D341Med (cell line): ENCODE data around the gene CEACAM20.
A peak's percentile ranks its signal among the peaks of the same experiment; 100 is the strongest.
"Not testable (repeated sequence)": the region's sequence is repeated elsewhere in the genome, so short reads cannot be mapped to it uniquely, and the experiment has no call there.

Experiments used
- DNase-seq: peaks from one replicate; pipeline ENCODE4 v3.0.0; 2012; ENCODE audit warnings: low spot score

The CEACAM20 gene

DNA sequence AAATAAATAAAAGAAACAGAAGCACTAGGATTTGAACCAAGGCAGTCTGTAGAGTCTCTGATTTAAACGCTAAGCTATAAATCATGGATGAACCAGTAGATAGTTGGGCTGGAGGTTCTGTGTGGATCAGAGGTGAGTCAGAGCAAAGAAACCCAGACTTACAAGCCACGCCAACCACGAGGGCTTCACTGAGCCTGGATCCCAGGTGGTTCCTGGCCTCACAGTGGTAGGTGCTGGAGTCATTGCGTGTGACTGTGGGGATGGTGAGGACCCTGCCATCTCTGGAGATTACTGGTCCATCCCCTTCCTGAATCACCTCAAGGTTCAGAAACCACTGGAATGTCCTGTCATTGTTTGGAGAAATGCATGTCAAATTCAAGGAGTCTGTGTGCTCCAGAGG lies 19.3 kb upstream of the CEACAM20 start:
- DNase-seq, result no peak

DNA sequence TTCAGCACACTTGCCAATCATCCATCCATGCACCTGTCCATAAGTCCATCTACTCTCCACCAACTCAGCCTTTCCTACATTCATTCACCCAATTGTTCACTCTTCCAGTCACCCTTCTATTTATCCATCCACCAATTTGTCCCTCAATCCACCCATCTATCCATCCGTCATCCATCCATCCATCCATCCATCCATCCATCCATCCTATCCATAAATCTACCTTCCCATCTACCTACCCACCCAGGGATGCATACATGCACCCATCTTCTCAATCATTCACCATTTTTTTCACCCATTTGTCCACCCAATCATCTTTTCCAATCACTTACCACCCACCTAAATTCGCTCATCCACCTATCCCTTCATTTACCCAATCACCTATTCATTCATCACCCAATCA lies 14.6 kb upstream of the CEACAM20 start:
- no peak for DNase-seq

DNA sequence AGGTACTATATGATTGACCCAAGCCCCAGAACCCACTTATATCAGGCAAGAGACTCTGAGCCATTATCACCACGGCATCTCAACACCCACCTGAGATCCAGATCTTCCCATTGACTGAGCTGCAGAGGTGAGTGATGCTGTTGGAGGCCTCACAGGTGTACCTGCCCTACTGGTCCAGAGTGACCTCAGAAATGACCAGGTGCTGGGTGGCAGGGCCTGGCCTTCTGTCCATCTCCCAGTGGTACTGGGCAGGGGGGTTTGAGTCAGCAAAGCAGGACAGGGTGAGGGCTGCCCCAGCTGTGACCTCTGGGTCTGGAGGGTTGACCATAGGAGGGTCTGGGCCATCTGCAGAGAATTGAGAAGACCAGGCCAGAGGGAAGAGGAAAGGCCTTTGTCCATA lies 13.2 kb upstream of the CEACAM20 start:
- DNase-seq, result no peak

DNA sequence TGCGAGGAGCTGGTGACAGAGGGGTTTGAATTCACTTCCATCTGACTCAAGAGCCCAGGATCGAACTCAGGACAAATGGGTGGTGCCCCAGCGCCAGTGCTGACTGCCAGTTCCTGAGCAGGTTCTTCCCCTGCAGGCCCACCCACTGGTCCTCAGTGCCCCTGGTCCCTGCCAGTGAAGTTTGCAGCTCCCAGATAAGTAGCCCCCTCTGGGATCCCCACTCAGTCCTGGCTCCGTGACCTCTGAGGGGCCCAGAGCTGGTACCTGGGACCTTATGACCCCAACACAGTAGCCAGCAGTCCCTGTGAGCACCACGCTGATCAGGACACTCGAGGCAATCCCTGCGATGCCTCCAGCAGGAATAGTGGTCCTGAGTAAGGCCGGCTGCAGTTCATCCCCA lies 11.3 kb upstream of the CEACAM20 start:
- DNase-seq, result no peak

DNA sequence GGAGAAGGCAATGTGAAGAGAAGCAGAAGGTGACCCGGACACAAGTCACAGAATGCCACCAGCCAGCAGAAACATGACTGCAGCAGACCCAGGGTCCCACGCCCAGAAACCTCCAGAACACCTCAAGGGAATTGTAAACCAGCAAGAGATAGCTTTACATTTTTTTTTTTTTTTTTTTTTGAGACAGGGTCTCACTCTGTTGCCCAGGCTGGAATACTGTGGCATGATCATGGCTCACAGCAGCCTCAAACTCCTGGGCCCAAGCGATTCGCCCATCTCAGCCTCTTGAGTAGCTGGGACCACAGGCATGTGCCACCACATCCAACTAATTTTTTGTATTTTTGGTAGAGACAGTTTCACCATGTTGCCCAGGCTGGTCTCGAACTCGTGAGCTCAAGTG lies 10.5 kb upstream of the CEACAM20 start:
- no peak for DNase-seq

DNA sequence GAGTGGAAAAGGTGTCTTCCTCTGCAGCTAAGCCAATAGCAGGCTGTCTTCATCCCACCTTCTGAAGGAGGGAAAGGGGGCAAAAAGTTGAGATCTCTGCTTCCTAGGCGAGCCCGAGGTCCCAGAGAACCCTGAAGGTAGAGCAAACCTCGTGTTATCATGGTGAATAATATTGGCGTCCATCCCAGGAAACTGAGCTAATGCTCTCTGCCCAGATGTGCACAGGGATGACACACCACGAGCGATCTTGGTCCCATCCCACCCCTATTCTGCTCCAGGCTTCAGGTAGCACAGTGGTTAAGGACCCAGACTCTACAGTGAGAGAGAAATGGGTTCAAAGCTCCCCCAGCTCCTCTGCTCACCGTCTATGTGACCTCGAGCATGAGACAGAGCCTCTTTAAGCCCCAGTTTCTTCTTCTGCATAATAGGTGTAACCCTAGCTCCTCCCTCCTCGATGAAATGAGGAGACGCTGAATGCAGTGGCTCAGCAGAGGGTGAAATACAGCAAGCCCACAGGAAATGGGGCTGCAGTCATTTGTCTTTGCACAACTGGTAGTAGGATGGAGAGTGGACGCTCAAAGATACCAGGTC lies 9.9 kb upstream of the CEACAM20 start:
- DNase-seq, result no peak

DNA sequence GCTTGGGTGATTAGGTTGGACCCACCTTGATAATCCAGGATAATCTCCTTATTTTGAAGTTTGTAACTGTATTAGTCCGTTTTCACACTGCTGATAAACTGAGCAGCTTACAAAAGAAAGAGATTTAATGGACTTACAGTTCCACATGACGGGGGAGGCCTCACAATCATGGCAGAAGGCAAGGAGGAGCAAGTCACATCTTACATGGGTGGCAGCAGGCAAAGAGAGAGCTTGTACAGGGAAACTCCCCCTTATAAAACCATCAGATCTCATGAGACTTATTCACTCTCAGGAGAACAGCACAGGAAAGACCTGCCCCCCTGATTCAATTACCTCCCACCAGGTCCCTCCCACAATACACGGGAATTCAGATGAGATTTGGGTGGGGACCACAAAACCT lies 5.9 kb upstream of the CEACAM20 start:
- not testable (repeated sequence) for DNase-seq

DNA sequence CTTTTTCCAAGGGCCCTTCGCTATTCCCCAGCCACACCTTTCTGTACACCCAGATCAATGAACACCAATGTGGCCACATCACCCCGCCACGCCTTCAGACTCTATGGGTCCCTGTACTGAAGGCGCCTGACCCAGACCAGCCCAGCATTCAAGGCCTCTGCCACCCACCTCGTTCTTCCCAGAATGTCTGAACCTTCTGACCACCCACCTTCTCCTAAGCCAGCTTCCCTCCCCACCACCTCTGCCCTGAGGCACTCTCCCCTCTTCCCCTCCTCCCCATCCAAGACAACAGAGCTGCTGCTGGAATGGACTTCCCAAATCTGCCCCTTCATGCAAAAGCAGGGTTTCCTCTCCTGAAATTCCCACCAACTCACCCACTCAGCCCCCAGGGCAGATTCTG lies 3.3 kb upstream of the CEACAM20 start:
- no peak for DNase-seq

DNA sequence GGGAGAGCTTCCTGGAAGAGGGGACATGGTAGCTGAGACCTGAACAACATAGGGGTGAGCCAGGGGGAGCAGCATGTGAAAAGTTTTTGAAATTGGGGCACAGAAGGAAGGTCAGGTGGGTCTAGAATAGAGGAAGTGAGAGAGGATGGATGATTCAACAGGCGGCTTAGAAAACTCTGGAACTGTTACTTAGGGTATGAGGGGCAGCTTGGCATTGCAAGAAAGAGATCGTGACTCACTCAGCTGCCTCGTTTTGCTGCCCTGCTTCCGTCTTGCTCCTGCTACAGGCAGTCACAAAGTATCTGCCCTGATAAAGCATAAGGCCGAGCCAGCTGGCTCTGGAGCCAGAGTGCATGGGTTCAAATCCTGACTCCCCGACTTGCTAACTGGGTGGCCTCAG lies 1.3 kb upstream of the CEACAM20 start:
- no peak for DNase-seq

DNA sequence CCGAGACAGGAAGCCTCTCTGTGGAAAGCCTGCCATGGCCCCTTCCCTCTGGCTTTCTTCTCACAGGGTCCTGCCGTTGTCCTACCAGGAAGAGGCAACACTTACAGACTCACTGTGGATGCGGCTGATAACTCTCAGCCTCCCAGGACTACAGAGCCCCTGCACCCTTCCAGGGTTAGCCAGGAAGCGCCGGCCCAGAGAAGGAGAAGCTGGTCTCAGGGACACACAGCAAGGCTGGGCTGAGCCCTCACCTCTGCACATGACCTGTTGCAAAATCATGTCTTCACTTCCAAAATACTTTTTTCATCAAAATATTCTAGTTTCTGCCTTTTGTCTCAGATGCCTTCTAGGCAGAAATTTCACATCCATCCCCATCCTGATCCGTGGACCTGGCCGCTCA lies 1.9 kb downstream of the CEACAM20 start:
- no peak for DNase-seq

DNA sequence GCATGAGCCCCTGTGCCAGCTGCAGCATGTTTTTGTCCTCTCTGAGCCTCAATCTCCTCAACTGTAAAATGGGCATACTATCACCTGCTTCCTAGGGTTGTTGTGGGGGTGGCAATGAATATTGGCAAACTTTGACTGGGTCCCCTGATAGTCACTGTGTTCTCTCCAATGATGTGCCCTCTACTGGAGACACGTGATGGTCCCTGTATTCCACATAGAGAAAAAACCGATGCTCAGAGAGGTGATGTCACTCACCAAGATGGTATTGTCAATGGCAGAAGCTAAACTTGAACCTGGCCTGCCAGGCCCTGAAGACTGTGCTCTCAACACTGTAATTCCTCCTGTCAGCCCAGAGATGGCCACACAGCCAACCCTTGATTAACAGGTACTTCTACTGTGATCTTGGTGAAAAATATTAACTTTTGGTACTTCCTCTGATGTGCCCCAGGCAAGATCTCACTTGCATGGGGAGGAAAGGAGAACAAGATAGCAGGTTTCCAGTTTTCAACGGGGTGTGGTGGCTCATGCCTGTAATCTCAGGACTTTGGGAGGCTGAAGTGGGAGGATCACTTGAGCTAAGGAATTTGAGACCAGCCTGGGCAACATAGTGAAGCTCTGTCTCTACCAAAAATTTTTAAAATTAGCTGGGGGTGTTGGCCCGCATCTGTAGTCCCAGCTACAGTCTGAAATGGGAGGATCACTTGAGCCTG lies 3.6 kb downstream of the CEACAM20 start:
- no peak for DNase-seq

DNA sequence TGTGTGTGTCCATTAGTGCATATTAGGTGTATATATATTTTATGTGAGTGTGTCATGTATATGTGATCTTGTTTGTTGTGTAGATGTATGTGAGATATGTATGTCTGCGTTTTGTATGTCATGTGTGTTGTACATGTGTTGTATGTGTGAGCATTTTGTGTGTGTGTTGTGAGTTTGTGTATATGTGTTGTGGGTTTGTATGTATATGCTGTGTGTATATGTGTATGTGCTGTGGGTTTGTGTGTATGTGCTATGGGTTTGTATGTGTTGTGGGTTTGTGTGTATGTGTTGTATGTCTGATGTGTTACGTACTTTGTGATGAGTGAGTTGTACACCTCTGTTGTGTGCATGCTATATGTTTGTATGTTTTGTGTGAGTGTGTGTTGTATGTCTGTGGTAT lies 8.1 kb downstream of the CEACAM20 start:
- DNase-seq, result no peak

DNA sequence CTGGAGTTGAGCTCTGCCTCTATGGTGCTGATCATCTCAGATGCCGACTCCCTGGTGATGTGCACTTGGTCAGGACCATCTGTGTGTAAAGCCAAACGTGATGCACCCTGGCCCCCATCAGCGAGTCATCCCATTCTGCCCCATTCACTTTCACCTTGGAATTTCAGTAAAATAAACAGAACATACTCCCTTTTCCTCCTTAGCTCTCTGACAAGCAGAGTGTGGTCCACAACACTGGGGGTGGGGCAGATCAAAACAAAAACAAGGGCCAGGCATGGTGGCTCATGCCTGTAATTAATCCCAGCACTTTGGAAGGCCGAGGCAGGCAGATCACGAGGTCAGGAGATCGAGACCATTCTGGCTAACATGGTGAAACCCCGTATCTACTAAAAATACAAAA lies 12.3 kb downstream of the CEACAM20 start:
- no peak for DNase-seq

DNA sequence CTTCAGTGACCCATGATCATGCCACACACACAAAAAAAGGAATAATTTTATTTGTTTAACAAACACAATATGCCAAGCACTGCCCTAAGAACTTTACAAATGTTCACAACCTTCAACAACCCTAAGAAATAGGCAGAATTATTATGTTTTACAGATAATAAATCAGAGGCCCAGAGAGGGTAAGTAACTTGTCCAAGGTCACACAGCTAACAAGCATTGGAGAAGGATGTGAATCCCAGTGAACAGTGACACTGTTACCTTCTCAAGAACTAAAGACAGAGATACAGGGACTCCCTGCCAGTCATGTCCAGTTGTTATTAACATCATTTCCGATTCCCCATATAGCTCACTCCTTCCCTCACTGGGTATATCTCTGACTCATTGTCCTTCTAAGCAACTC lies 13.6 kb downstream of the CEACAM20 start:
- no peak for DNase-seq

DNA sequence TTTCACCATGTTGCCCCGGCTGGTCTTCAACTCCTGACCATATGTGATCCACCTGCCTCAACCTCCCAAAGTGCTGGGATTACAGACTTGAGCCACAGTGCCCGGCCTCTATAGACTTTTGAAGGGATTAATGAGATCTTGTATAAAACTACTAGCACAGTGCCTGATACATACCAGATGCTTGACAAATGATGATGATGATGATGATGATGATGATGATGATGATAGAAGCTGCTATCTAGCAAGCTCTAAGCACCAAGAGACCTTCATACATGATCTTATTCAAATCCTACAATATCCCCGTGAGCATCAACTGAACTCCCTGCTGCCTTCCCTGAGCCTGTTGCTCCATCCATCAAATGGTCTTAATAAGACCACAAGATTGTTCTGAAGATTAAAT lies 14.4 kb downstream of the CEACAM20 start:
- no peak for DNase-seq

DNA sequence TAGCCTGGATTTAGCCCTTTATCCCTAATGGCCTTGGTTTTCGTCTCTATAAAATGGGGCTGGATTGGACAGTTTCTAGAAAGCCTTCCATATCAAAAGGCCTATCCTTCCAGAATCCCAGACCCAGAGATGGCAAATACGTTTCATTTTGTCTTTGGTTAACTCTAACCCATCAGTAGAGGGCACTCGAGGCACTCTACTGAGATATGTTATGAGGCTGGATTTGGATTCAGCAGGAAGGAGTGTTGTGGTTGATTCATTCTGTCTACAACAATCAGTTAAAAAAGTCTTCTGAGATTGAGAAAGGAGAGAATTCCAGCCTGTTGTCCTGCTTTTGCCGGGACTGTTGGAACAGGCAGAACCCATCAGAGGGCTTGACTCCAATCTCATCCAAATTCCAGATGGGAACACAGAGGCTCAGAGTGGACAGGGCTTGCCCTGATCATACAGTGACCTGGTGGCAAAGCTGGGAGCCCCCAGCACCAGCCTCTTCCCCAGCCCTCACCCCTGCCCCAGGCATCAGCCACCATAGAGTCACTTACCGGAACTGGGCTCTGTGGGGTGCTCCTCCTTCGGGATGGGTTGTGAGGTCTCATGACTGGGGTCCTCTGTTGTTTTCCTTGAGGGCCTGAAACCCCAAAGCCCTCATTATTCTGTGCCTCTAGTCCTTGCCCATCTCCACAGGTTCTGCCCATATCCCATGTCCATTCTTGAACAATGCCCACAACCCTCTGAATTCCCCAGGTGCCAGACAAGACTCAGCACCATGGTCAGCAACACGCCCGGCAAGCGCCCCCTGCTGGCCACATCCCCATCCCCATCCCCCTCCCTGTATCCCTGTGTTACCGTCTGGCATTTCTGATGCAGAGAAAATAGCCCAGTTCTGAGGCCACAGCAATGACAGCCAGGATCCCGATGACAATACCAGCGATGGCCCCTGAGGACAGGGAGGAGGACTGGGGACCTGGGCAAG lies 16.9 kb downstream of the CEACAM20 start:
- DNase-seq, result peak; percentile 72

DNA sequence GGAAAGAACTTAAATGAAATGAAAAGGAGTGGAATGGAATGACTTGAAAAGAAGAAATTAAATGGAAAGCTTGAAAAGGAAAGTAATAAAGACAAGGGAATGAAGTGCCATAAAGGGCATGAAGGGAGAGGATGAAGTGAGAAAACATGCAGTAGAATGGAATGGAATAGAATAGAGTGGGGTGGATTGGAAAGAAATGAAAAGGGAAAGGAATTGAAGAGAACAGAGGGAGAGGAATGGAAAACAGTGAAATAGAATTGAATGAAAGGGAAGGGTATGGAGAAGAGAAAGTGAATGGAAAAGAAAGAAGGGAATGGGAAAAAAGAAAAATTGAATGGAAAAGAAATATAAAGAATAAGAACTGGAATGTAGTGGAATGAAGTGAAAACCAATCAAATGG lies 20.0 kb downstream of the CEACAM20 start:
- DNase-seq, result no peak

DNA sequence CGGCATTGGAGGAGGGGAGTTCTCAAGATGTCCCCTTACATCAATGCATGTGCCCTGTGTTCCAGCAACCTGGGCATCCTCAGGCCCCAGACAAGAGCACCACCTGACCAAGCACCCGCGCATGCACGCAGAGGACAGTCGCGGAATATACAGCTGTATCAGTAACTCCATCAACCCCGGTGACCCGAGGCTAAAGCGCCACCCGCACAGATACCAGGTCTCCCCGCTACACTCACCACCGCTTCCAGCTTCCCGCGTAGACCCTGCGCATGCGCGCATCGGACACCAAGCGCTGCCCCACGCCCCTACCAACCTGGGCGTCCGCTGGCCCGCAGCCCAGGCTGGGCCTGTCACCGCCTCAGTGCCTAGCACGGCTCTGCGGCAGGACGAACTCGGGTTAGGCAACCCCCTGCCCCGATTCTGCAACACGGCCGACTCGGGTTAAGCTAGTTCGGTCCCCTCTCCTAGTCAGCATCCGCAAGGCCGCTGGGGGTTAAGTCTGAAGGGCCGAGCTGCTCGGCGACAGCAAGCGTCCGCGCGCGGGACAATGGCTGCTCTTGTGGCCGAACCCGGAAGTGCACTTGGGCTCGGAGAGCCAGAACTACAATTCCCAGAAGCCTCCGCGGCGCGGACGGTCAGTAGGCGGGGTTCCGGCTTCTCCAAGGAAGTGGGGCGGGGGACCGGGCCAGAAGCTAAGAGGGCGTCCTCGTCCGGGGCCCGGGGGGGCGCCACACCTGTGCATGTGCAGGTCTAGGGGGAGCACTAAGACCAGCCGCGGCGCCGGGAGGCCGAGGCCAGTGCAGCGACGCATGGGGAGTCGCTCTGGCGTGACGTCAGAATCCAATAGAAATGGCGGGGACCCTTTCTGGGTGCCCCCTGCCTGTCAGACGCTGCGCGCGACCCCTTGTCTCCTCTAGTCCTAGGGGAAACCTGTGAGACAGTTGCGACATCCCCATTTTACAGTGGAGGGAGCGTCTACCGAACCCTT lies 29.2 kb downstream of the CEACAM20 start, which contains the start of gene ZNF180:
Gene ZNF180 (minus strand): TSS at position 561 of the 988 bp plus-strand sequence. CDS start 3,188 bp downstream, outside the sequence.
- DNase-seq, result peak; percentile 95

DNA sequence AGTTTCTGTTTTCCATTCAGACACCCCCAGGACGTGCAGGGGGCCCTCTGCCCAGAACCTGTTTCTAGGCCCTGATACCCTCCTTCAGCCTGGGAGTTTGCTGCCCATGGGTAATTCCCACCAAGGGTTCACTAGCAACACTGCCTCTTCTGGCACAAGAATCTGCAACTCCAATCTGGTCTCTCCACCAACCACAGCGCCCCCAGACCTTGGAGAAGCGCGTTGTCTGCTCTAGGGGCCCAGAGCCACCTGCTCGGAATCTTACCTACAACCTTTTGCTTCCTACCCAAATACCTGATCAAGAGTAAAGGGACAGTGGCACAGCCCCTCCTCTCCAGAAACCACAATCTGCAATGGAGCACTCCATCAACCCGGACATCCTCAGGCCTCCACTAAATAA lies 29.9 kb downstream of the CEACAM20 start:
- no peak for DNase-seq

DNA sequence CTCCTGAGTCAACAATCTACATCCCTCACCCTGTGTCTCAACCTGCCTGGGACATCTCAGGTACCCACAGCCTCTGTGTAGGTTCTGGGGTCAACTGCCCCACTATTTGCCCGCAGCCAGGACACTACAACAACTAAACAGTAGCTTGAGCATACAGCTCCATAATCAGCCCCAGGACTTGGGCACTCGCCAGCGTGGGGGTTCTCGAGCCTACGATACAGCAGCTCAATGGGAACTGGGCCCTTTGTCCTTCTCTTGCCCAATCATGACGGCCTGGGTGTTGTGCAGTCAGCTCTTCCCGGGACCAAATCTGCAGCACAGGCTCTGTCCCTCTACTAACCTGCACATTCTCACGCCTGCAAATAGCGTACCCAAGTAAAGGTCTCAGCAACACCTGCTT lies 30.5 kb downstream of the CEACAM20 start:
- DNase-seq, result no peak

DNA sequence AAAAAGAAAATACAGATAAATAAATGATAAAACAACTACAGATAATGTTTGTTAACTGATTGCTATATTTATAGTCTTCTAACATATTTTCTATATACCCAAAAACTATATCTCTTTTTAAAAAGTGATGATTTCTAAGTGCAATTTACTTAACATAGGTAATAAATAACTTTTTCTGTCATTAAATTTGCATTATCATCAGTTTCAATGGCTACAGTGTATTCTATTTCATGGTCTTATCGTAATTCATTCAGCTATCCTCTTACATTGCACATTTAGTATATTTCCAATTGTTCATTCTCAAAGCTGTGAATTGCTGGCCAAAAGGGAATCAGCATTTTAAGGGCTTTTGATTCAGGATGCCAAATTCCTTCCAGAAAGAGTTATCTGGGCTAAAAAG lies 32.8 kb downstream of the CEACAM20 start:
- DNase-seq, result no peak
